SH-SY5Y (cell line): Measurements from ENCODE around the gene HSD17B12.

Experiments used
- GATA2 ChIP-seq: IDR thresholded peaks from 2 replicates; pipeline ENCODE4 v1.6.1; 2011; ENCODE audit warnings: mild to moderate bottlenecking, low read depth, low read length
- GATA3 ChIP-seq: IDR thresholded peaks from 2 replicates; pipeline ENCODE4 v1.6.1; 2011; ENCODE audit warnings: low read depth, mild to moderate bottlenecking, low read length, moderate library complexity

The HSD17B12 gene

GRCh38 chr11:43760902-43761301 is 80.4 kb downstream of the HSD17B12 start:
- no peak for TF ChIP-seq GATA2
- TF ChIP-seq GATA3 = no peak

DNA sequence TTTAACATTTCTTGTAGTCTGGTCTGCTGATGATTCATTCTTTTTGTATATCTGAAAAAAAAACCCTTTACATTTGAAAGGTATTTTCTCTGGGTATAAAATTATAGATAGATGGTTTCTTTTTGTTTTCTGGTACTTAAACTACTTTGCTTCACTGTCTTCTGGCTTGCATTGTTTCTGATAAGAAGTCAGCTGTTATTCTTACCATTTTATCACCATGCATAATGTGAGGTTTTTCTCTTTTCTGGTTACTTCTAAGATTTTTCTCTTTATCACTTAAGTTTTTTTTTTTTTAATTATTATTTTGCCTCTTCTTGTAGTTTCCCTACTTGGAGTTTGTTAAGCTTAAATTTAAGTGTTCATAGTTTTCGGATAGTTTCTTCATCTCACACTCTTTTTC is 84.7 kb downstream of the HSD17B12 start:
- TF ChIP-seq GATA3 (no peak), GATA2 (no peak)

DNA sequence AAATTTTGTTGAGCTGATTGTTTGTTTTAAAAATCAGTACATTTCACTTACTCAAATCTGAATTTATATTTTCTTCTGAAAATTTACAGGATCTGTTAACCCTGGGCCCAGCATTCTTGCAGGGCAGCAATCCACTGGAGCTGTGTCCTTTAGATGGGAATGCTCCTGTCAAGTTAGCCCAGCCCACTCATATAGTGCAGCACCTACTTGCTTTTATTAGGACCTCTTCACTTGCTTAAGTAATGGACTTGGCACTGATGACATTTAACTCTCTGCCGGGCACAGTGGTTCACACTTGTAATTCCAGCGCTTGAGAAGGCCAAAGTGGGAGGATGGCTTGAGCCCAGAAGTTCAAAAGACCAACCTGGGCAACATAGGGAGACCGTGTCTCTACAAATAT is 89.6 kb downstream of the HSD17B12 start:
- no peak for TF ChIP-seq GATA2
- no peak for TF ChIP-seq GATA3

GRCh38 chr11:43772733-43773132 is 92.2 kb downstream of the HSD17B12 start:
- TF ChIP-seq GATA2 (no peak), GATA3 (no peak)

GRCh38 chr11:43774786-43775185 is 94.2 kb downstream of the HSD17B12 start:
- TF ChIP-seq GATA2 (no peak), GATA3 (no peak)

GRCh38 chr11:43779306-43779705 is 98.8 kb downstream of the HSD17B12 start:
- TF ChIP-seq GATA3 = no peak
- no peak for TF ChIP-seq GATA2

GRCh38 chr11:43784301-43784700 is 103.8 kb downstream of the HSD17B12 start:
- TF ChIP-seq GATA2 (no peak), GATA3 (no peak)

DNA sequence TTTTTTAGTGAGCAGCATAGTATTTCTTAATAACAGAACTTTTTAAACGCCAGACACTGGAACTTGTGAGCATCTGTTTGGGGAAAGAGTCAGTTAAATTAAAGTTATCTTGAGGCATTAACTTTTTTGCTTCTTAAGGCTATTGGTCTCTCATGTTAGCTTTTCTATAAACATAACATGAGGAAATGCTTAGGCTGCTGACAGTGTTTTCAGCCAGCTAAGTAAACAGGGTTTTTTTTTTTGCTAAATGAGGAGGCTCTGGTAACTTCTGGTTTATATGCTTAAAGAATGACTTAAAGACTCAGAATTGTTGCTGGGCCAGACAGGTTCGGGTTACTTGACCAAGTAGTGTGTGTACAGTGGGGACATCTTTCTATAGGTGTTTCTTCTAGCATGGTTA is 104.3 kb downstream of the HSD17B12 start:
- no peak for TF ChIP-seq GATA3
- TF ChIP-seq GATA2 = no peak

GRCh38 chr11:43785318-43785717 is 104.8 kb downstream of the HSD17B12 start:
- TF ChIP-seq GATA3 = no peak
- TF ChIP-seq GATA2 = no peak

DNA sequence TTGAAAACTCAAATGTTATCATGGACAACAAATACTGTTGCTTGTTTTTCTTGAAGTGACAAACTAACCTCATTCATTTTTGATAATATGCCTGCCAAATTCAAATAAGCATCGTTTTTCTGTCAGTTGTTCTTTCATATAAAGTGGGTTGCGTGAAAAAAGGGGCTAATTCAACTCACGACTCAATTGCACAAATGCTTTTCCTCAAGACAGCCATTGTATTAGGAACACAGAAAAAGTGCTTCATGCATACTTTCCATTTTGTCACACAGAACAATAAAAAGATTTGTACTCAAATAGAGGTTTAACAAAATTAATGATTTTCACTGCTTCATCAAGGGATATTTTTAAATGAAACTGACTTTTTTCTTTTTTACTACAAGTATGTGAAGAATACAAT is 105.5 kb downstream of the HSD17B12 start:
- TF ChIP-seq GATA3 (no peak), GATA2 (no peak)

DNA sequence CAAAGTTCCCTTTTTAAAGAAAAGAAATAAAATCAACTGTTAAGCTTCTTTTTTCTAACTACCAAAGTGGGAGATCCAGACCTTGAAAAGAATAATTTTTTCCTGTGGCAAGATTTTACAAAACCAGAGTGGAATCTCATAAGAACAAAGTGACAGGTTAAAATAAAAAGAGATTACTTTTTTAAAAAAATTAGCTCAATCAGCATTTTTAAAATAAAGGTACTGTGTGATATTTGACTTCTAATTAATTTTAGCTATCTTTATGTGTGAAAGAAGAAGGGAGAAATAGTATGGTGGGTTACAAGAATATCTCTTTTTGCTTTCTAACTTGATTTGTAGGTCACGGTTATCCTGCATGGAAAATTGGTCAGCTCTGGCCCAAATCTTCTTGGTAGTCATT is 107.3 kb downstream of the HSD17B12 start:
- TF ChIP-seq GATA3 (no peak), GATA2 (no peak)

DNA sequence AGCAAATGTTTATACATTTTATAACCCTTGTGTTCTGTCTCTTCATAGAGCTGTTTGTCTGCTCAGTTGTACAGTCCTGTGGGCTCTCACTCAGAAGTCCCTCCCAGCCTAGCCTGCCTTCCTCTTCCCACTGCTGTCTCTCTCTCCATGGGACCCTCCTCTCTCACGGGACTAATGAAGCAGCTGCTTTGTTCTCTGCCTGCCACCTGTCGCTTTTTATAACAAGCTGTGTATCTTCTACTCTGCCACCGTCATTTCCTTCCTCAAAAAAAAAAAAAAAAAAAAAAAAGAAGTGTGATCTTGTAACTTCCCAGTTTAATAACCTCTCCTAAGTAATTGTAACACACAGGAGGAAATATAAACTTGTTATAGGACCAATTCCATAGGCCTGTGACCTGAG is 107.9 kb downstream of the HSD17B12 start:
- TF ChIP-seq GATA3 (no peak), GATA2 (no peak)

DNA sequence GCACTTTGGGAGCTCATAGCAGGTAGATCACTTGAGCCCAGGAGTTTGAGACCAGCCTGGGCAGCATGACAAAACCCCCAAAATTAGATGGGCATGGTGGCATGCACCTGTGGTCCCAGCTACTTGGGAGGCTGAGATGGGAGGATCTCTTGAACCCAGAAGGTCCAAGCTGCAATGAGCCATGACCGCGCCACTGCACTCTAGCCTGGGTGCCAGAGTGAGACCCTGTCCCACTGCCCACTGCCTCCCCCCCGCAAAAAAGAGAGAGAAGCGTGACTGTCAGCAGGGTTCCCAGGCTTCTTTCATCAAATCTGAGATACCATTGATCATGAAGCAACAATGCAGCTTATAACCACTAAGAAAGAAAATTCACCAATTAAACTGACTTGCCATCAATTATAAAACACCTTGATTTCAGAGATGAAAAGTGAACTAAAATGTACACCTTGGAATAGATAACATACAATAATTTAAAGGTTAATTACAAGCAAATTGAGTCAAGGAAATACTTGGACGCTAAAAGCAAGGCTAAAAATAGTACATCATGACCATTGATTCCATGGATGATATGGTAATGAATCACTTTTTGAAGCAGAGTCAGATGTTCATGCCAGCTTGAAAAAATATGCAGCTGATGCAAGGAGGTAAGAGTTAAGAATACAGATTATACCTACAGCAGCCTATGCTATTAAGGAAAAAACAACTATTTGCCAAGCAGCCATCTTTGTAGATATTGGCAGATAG is 109.3 kb downstream of the HSD17B12 start:
- TF ChIP-seq GATA2 = no peak
- no peak for TF ChIP-seq GATA3

- TF ChIP-seq GATA3 (no peak), GATA2 (no peak)
These were observed 109.9 kb downstream of the HSD17B12 start for GRCh38 chr11:43790444-43790794.

DNA sequence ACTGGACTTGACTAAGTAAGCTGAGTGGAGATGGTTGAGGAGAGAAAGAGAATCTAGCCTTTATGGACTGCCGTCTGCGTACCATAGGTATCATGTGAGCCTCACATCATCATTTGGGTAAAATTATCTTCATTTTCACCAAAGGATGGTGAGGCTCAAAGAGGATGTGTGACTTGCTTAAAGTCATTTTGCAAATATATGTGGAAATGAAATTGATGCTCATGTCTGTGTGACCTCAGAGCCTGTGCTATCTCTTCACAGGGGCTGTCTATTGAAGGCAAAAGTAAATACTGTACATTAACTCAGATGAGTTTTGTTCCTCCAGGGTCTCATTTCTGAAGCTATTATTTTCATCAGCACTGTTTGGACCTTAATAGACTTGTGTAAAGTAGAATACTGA is 116.8 kb downstream of the HSD17B12 start:
- TF ChIP-seq GATA2 (no peak), GATA3 (no peak)

- no peak for TF ChIP-seq GATA3
- TF ChIP-seq GATA2 = no peak
These were observed 117.3 kb downstream of the HSD17B12 start for GRCh38 chr11:43797866-43798265.
